SW 1271 (cell line): Measurements from ENCODE around the gene COX6B2.

Experiments
- DNase-seq, 2 experiments: peaks; one replicate each; lab custom pipeline; 2025; lab: John Stamatoyannopoulos, UW

Gene COX6B2

GRCh38 chr19:55383279-55384130 is 29.0 kb upstream of the COX6B2 start:
- peak in 1 of 2 experiments; percentile 20 for DNase-seq

GRCh38 chr19:55382522-55383054 is 28.1 kb upstream of the COX6B2 start:
- no peak for DNase-seq

- DNase-seq = no peak
Measured at GRCh38 chr19:55382013-55382412, 27.5 kb upstream of the COX6B2 start.

- no peak for DNase-seq
Measured at GRCh38 chr19:55379174-55379573, 24.7 kb upstream of the COX6B2 start.

GRCh38 chr19:55377356-55378131 is 23.0 kb upstream of the COX6B2 start:
- DNase-seq = no peak

GRCh38 chr19:55376241-55376933 is 21.9 kb upstream of the COX6B2 start, which contains the start of gene TMEM190:
TMEM190 (plus strand) TSS chr19:55376826; CDS start chr19:55376854, 28 bp downstream.
- DNase-seq = no peak

GRCh38 chr19:55373993-55374757 is 19.7 kb upstream of the COX6B2 start:
- no peak for DNase-seq

- DNase-seq = no peak
Measured at GRCh38 chr19:55373306-55373992, 18.9 kb upstream of the COX6B2 start.

GRCh38 chr19:55372316-55373081 is 18.0 kb upstream of the COX6B2 start:
- DNase-seq = no peak

- DNase-seq = no peak
Measured at GRCh38 chr19:55370305-55370988, 15.9 kb upstream of the COX6B2 start, which contains the start of gene IL11. IL11 (minus strand) TSS chr19:55370463; CDS start chr19:55370310, 153 bp downstream.

GRCh38 chr19:55369653-55370304 is 15.3 kb upstream of the COX6B2 start:
- DNase-seq = peak in 1 of 2 experiments; percentile 13

- DNase-seq = no peak
Measured at GRCh38 chr19:55368701-55369563, 14.4 kb upstream of the COX6B2 start.

- no peak for DNase-seq
Measured at GRCh38 chr19:55368106-55368505, 13.6 kb upstream of the COX6B2 start.

- DNase-seq = no peak
Measured at GRCh38 chr19:55366790-55367189, 12.3 kb upstream of the COX6B2 start.

GRCh38 chr19:55365964-55366363 is 11.4 kb upstream of the COX6B2 start:
- no peak for DNase-seq

- DNase-seq = no peak
Measured at GRCh38 chr19:55365245-55365644, 10.7 kb upstream of the COX6B2 start.

GRCh38 chr19:55362990-55363716 is 8.6 kb upstream of the COX6B2 start, which contains the start of gene GARIN5B:
GARIN5B (minus strand) TSS chr19:55363260; CDS start chr19:55363066, 194 bp downstream.
- peak in 1 of 2 experiments; percentile 9 for DNase-seq
